K562 (cell line): ENCODE results near the gene PLEKHG3. TPM values are rescaled to one million over a fixed set of nuclear protein-coding genes. Genes with fewer than 3 reads are reported as not detected.

Experiments
- ATAC-seq: fragments of 200-7000 bp; cut with Tn5 transposase; 3 replicates; pipeline ENCODE4 v1.9.1; 2020; ENCODE audit warnings: moderate library complexity
- BruUV-seq: library from RNA; stranded (reverse); fragments of 400-500 nt; replicated peaks from 2 replicates; lab custom pipeline; 2021; lab: Mats Ljungman, UMichigan
- CTCF ChIA-PET: fragments of 300-600 bp; formaldehyde crosslinking; extraction: SDS; loops from one replicate; lab custom pipeline; 2021; ENCODE audit warnings: low intra/inter-chr PET ratio; lab: Yijun Ruan, JAX
- POLR2A ChIA-PET: fragments of 300-600, 350-650 bp; sonication (Branson Sonifier 250); formaldehyde crosslinking; extraction: SDS; loops from one replicate; lab custom pipeline; 2021; ENCODE audit warnings: antibody characterized with exemption, inconsistent platforms; lab: Yijun Ruan, JAX
- DNase-seq, 4 experiments: peaks; one replicate each; pipeline versions ENCODE4 v3.0.0 to v3.0.0-alpha.2; 2011 to 2018; ENCODE audit warnings: low spot score in 3 of 4, mixed read lengths in 3 of 4; ENCODE audit errors: extremely low read depth in 1 of 4
- FAIRE-seq: peaks from 2 replicates; lab custom pipeline; 2011; peaks lifted over from hg19 to GRCh38; lab: Jason Lieb, UNC
- H2AFZ ChIP-seq: 2 replicates; pipeline ENCODE4 v1.6.0; 2011; ENCODE audit warnings: low read depth, low read length, control low read depth, inconsistent platforms
- H3K27ac ChIP-seq: fragments of 200-600 bp; 3 replicates; pipeline ENCODE4 v1.8.0; 2011; ENCODE audit warnings: low read depth, mild to moderate bottlenecking, control low read depth, inconsistent platforms, low read length, moderate library complexity, mixed read lengths; ENCODE audit errors: extremely low read depth
- H3K27me3 ChIP-seq, 2 experiments: fragments of 300-600 bp in 1 of 2; 2 replicates in 1 of 2; 3 replicates in 1 of 2; pipeline versions ENCODE4 v1.6.0 to v1.8.0; 2011; ENCODE audit warnings: inconsistent platforms in 2 of 2, low read length in 2 of 2, mild to moderate bottlenecking in 1 of 2, mixed read lengths in 1 of 2, moderate library complexity in 1 of 2; ENCODE audit not compliant: control insufficient read depth in 2 of 2, insufficient read depth in 2 of 2
- H3K36me3 ChIP-seq: fragments of 300-600 bp; 3 replicates; pipeline ENCODE4 v1.8.0; 2011; ENCODE audit warnings: mild to moderate bottlenecking, low read length, inconsistent platforms; ENCODE audit not compliant: control insufficient read depth, insufficient read depth
- H3K4me1 ChIP-seq, 2 experiments: fragments of 200-600 bp in 1 of 2; replicated peaks in 1 of 2; 2 replicates in 1 of 2; 3 replicates in 1 of 2; pipeline versions ENCODE4 v1.5.1 to v1.8.0; 2011; ENCODE audit warnings: inconsistent platforms in 2 of 2, low read length in 2 of 2, mild to moderate bottlenecking in 1 of 2, mixed read lengths in 1 of 2, moderate library complexity in 1 of 2; ENCODE audit not compliant: control insufficient read depth in 2 of 2, insufficient read depth in 2 of 2
- H3K4me2 ChIP-seq: 2 replicates; pipeline ENCODE4 v1.6.1; 2011; ENCODE audit warnings: low read length, control low read depth, inconsistent platforms, mixed read lengths; ENCODE audit not compliant: insufficient read depth
- H3K4me3 ChIP-seq: fragments of 200-600 bp; sonication (generic), shearing (Covaris generic); 2 replicates; pipeline ENCODE4 v1.5.1; 2016; ENCODE audit warnings: control low read depth, inconsistent platforms
- H3K79me2 ChIP-seq: fragments of 200-600 bp; 3 replicates; pipeline ENCODE4 v1.8.0; 2011; ENCODE audit warnings: low read length, inconsistent platforms; ENCODE audit not compliant: control insufficient read depth, insufficient read depth
- H3K9ac ChIP-seq, 2 experiments: 2 replicates each; pipeline versions ENCODE4 v1.6.0 to v1.6.1; 2011; ENCODE audit warnings: low read depth in 2 of 2, low read length in 2 of 2, control low read depth in 1 of 2, inconsistent platforms in 1 of 2, mild to moderate bottlenecking in 1 of 2, mixed read lengths in 1 of 2; ENCODE audit not compliant: insufficient read depth in 1 of 2
- H3K9me1 ChIP-seq: one replicate; pipeline ENCODE4 v1.6.0; 2011; ENCODE audit warnings: inconsistent platforms, mild to moderate bottlenecking, low read length, moderate library complexity; ENCODE audit not compliant: control insufficient read depth, insufficient read depth
- H3K9me3 ChIP-seq: replicated peaks from 2 replicates; pipeline ENCODE4 v1.5.1; 2011; ENCODE audit warnings: low read depth, low read length, inconsistent platforms; ENCODE audit not compliant: control insufficient read depth, insufficient read depth
- H4K20me1 ChIP-seq: replicated peaks from 2 replicates; pipeline ENCODE4 v1.6.1; 2011; ENCODE audit warnings: low read length, inconsistent platforms, mixed read lengths; ENCODE audit not compliant: control insufficient read depth, insufficient read depth
- ARID1B ChIP-seq: fragments of 450-650 bp; IDR thresholded peaks from 2 replicates; pipeline ENCODE4 v1.6.1; 2016; ENCODE audit warnings: antibody characterized with exemption, mild to moderate bottlenecking, inconsistent platforms
- CXXC5 ChIP-seq: fragments of 250-450 bp; sonication (Bioruptor Pico); IDR thresholded peaks from 2 replicates; pipeline ENCODE4 v1.8.0; 2022; ENCODE audit warnings: inconsistent platforms, mild to moderate bottlenecking, moderate library complexity
- FOXJ2 ChIP-seq: fragments of 200-800 bp; sonication (Bioruptor generic); IDR thresholded peaks from 2 replicates; pipeline ENCODE4 v1.6.1; 2016; ENCODE audit warnings: missing genetic modification characterization, missing compliant biosample characterization
- HCFC1 ChIP-seq: IDR thresholded peaks from 2 replicates; pipeline ENCODE4 v1.6.1; 2012; ENCODE audit warnings: low read depth, low read length, improper control_type of control experiment
- HEY1 ChIP-seq: fragments of 250-450 bp; sonication (Bioruptor Pico); IDR thresholded peaks from 2 replicates; pipeline ENCODE4 v1.5.0; 2020; ENCODE audit warnings: mild to moderate bottlenecking, moderate library complexity, borderline replicate concordance
- ILF3 ChIP-seq: fragments of 450-650 bp; IDR thresholded peaks from 2 replicates; pipeline ENCODE4 v1.6.1; 2018; ENCODE audit warnings: antibody characterized with exemption, mild to moderate bottlenecking, moderate library complexity, borderline replicate concordance
- KLF10 ChIP-seq: fragments of 250-450 bp; sonication (Bioruptor Pico); IDR thresholded peaks from 2 replicates; pipeline ENCODE4 v1.6.1; 2021; ENCODE audit warnings: matching md5 sums
- NR3C1 ChIP-seq: sonication (generic); formaldehyde crosslinking; IDR thresholded peaks from 2 replicates; pipeline ENCODE4 v1.8.1; 2022; ENCODE audit warnings: missing genetic modification reagents
- SMARCB1 ChIP-seq: IDR thresholded peaks from 2 replicates; pipeline ENCODE4 v1.6.1; 2011; ENCODE audit warnings: improper control_type of control experiment, low read depth; ENCODE audit not compliant: insufficient read length
- SNRNP70 ChIP-seq: fragments of 200-400 bp; formaldehyde crosslinking; optimal IDR thresholded peaks from 2 replicates; pipeline ENCODE3; 2017; ENCODE audit warnings: low read depth, low read length
- SREBF1 ChIP-seq: fragments of 150-350 bp; IDR thresholded peaks from 2 replicates; pipeline ENCODE4 v1.6.1; 2014; ENCODE audit warnings: antibody characterized with exemption, low read depth, low read length, borderline replicate concordance
- ZBTB7A ChIP-seq: IDR thresholded peaks from 2 replicates; pipeline ENCODE4 v1.6.1; 2011; ENCODE audit warnings: low read depth, mild to moderate bottlenecking, low read length, moderate library complexity, borderline replicate concordance; ENCODE audit not compliant: control insufficient read depth
- ZC3H4 ChIP-seq: sonication (generic); formaldehyde crosslinking; IDR thresholded peaks from 2 replicates; pipeline ENCODE4 v1.9.0; 2021; ENCODE audit warnings: missing genetic modification reagents, borderline replicate concordance
- ZNF12 ChIP-seq: sonication (generic); formaldehyde crosslinking; IDR thresholded peaks from 2 replicates; pipeline ENCODE4 v1.4.0; 2020; ENCODE audit warnings: mild to moderate bottlenecking, missing genetic modification reagents
- ZNF277 ChIP-seq: fragments of 250-450 bp; sonication (Bioruptor Pico); IDR thresholded peaks from 2 replicates; pipeline ENCODE4 v1.8.0; 2022; ENCODE audit warnings: inconsistent platforms, mild to moderate bottlenecking, moderate library complexity, borderline replicate concordance
- ZNF76 ChIP-seq: fragments of 250-450 bp; sonication (Bioruptor Pico); IDR thresholded peaks from 2 replicates; pipeline ENCODE4 v1.4.0; 2020; ENCODE audit warnings: mild to moderate bottlenecking, moderate library complexity, borderline replicate concordance
- ZNF79 ChIP-seq: fragments of 250-450 bp; sonication (Bioruptor Pico); IDR thresholded peaks from 2 replicates; pipeline ENCODE4 v1.4.0; 2020; ENCODE audit warnings: low read depth, mild to moderate bottlenecking, moderate library complexity
- WGBS: fragments of 100-300 bp; shearing (Covaris generic); methylation state at CpG from one replicate; pipeline ENCODE4 v1.1.6; 2016; ENCODE audit warnings: low coverage, mixed read lengths; ENCODE audit not compliant: insufficient coverage; ENCODE audit errors: missing lambda C conversion rate; 5-methylcytosine and 5-hydroxymethylcytosine counted together
- in situ Hi-C: fragments of 300-500 bp; cut with MboI; formaldehyde crosslinking; loops from 4 replicates; pipeline ENCODE4 v1.15.0; 2018; ENCODE audit warnings: inconsistent platforms, mixed read lengths
- intact Hi-C: fragments of 100-400 bp; cut with micrococcal nuclease; formaldehyde crosslinking; loops from 2 replicates; pipeline ENCODE4 v1.14.2; 2022
- polyA plus RNA-seq, 8 experiments: library from polyadenylated mRNA; depleted of rRNA in 4 of 8; stranded (reverse) in 5 of 8; unstranded in 3 of 8; fragments of >200 nt; fragmentation: Nextera tagmentation in 2 of 8; fragmentation: Illumina TruSeq in 1 of 8; extraction: Ambion mirVana in 2 of 8; extraction: Trizol in 1 of 8; gene quantifications; 2 replicates each; pipeline versions ENCODE4 v1.2.1 to v1.2.3, GENCODE V29; 2011 to 2014; ENCODE audit warnings: inconsistent platforms in 1 of 8, missing spikeins in 1 of 8
- total RNA-seq, 7 experiments: library from RNA; depleted of rRNA in 6 of 7; stranded (reverse); fragments of >200 nt in 6 of 7; fragmentation: Illumina TruSeq in 2 of 7; extraction: Trizol in 2 of 7; gene quantifications; 2 replicates each; pipeline versions ENCODE4 v1.2.1 to v1.2.3, GENCODE V29; 2011 to 2021; ENCODE audit warnings: low replicate concordance in 1 of 7
- TF ChIP-seq, protein P1 (sequence below): sonication (generic); formaldehyde crosslinking; IDR thresholded peaks from 2 replicates; pipeline ENCODE4 v1.8.1; 2023; ENCODE audit warnings: mild to moderate bottlenecking, missing genetic modification reagents

The PLEKHG3 gene
- total and polyA plus RNA-seq, 9 of the 15 experiments (the other 6 are each of a cell fraction or from before 2014, with no cell fraction given) = 0.04 to 0.16 TPM; not detected in 7

DNA sequence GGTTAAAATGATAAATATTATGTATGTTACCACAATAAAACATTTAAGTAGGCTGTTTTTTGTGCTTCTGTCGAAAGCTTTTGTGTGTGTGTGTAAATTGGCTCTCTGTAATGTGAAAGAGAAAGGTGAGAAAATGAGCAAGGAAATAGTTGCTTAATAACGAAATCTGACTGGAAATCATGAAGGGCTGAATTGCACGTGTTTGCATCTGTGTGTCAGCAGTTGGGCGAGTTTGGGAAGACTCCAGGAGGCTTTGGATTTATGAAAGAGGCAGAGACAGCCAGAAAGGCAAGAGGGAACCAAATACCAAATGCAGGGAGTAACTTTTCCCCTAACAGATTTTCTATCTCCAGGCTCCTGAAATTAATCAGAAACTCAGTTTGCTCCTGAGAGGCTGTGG, 47.2 kb upstream of the PLEKHG3 start:
- Histone ChIP-seq H2AFZ (no peak overlapping the region), H4K20me1 (no peaks in the 10 kb centered on the region; the same call in 1 of the 2 replicates), H3K27me3 (peaks cover 5 to 8% of the 10 kb centered on the region in 2 experiments; a peak in 3 of 5 replicates), H3K36me3 (no peaks in the 10 kb centered on the region), H3K4me2 (no peak overlapping the region), H3K79me2 (no peaks in the 10 kb centered on the region), H3K9ac (no peak overlapping the region), H3K4me1 (no peaks in the 10 kb centered on the region), H3K9me3 (no peaks in the 10 kb centered on the region), H3K9me1 (no peaks in the 10 kb centered on the region), H3K4me3 (no peak overlapping the region), H3K27ac (no peak overlapping the region)
- CTCF ChIA-PET = no interaction called here
- FAIRE-seq (no peak), ATAC-seq (no peak), DNase-seq (no peak)
- POLR2A ChIA-PET = interaction anchor here (0.6 kb wide), 1 partner anchor 969 kb away, joined by 3 read pairs; no protein-coding TSS in a partner anchor
- no TSS peak for BruUV-seq
- 0% methylated on average over 3 of the region's 4 CpGs for WGBS
- in situ Hi-C loops = no loop called here
- TF ChIP-seq ZNF76 (CRISPR knock-in tag) (no peak), KLF10 (CRISPR knock-in tag) (no peak), ZC3H4 (CRISPR knock-in tag) (no peak), ZNF79 (CRISPR knock-in tag) (no peak), FOXJ2 (tag) (no peak), ZNF12 (no peak), ZBTB7A (no peak), SREBF1 (no peak), ARID1B (no peak), ZNF277 (no peak), CXXC5 (CRISPR knock-in tag) (no peak), ILF3 (no peak), NR3C1 (CRISPR knock-in tag) (no peak), SMARCB1 (no peak), HEY1 (CRISPR knock-in tag) (no peak), HCFC1 (no peak), SNRNP70 (no peak)
- TF ChIP-seq, protein P1, sequence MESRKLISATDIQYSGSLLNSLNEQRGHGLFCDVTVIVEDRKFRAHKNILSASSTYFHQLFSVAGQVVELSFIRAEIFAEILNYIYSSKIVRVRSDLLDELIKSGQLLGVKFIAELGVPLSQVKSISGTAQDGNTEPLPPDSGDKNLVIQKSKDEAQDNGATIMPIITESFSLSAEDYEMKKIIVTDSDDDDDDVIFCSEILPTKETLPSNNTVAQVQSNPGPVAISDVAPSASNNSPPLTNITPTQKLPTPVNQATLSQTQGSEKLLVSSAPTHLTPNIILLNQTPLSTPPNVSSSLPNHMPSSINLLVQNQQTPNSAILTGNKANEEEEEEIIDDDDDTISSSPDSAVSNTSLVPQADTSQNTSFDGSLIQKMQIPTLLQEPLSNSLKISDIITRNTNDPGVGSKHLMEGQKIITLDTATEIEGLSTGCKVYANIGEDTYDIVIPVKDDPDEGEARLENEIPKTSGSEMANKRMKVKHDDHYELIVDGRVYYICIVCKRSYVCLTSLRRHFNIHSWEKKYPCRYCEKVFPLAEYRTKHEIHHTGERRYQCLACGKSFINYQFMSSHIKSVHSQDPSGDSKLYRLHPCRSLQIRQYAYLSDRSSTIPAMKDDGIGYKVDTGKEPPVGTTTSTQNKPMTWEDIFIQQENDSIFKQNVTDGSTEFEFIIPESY (CRISPR knock-in tag) = no peak
- intact Hi-C loops = no loop called here
